HG03378 (cell line): ENCODE data around the gene CDHR3.

Source experiments
- ATAC-seq: cut with Tn5 transposase; IDR thresholded peaks from one replicate; pipeline ENCODE4 v1.9.1; 2021; ENCODE audit warnings: mild to moderate bottlenecking, moderate library complexity; ENCODE audit not compliant: unreplicated experiment

Gene CDHR3

GRCh38 chr7:106062006-106062405 is 98.9 kb downstream of the CDHR3 start:
- ATAC-seq = no peak

- ATAC-seq = no peak
Measured at GRCh38 chr7:106062521-106062931, 99.5 kb downstream of the CDHR3 start.

- no peak for ATAC-seq
Measured at GRCh38 chr7:106063024-106063423, 100.0 kb downstream of the CDHR3 start.

GRCh38 chr7:106063692-106064091 is 100.6 kb downstream of the CDHR3 start:
- no peak for ATAC-seq

GRCh38 chr7:106064316-106064715 is 101.3 kb downstream of the CDHR3 start:
- no peak for ATAC-seq

- no peak for ATAC-seq
Measured at GRCh38 chr7:106064771-106065574, 101.9 kb downstream of the CDHR3 start.

- ATAC-seq = no peak
Measured at GRCh38 chr7:106065575-106066500, 102.8 kb downstream of the CDHR3 start.

- no peak for ATAC-seq
Measured at GRCh38 chr7:106067678-106068077, 104.6 kb downstream of the CDHR3 start.

- no peak for ATAC-seq
Measured at GRCh38 chr7:106068538-106068961, 105.5 kb downstream of the CDHR3 start.

- no peak for ATAC-seq
Measured at GRCh38 chr7:106068986-106069385, 105.9 kb downstream of the CDHR3 start.

GRCh38 chr7:106069471-106070200 is 106.6 kb downstream of the CDHR3 start:
- ATAC-seq = no peak

GRCh38 chr7:106070201-106070551 is 107.1 kb downstream of the CDHR3 start:
- no peak for ATAC-seq

- no peak for ATAC-seq
Measured at GRCh38 chr7:106070567-106071254, 107.6 kb downstream of the CDHR3 start.

GRCh38 chr7:106071356-106071998 is 108.4 kb downstream of the CDHR3 start:
- peak; percentile 98 for ATAC-seq

GRCh38 chr7:106071999-106072714 is 109.1 kb downstream of the CDHR3 start:
- ATAC-seq = no peak

- ATAC-seq = no peak
Measured at GRCh38 chr7:106072715-106073091, 109.6 kb downstream of the CDHR3 start.

- ATAC-seq = no peak
Measured at GRCh38 chr7:106073701-106074100, 110.6 kb downstream of the CDHR3 start.

GRCh38 chr7:106074257-106074656 is 111.2 kb downstream of the CDHR3 start:
- no peak for ATAC-seq

- ATAC-seq = no peak
Measured at GRCh38 chr7:106075937-106076336, 112.9 kb downstream of the CDHR3 start.

- ATAC-seq = no peak
Measured at GRCh38 chr7:106076537-106076936, 113.5 kb downstream of the CDHR3 start.
